GM13977 (cell line): ENCODE results near the gene SLC16A7.
A peak's percentile ranks its signal among the peaks of the same experiment; 100 is the strongest.

Experiments used
- DNase-seq: peaks from one replicate; pipeline ENCODE4 v3.0.0; 2012; ENCODE audit warnings: low spot score
- in situ Hi-C: fragments of 300-500 bp; cut with MboI; formaldehyde crosslinking; loops from one replicate; pipeline ENCODE4 v1.12.0; 2022; ENCODE audit warnings: low sequenced_read_pairs, low pct_unique_long_range_greater_than_20kb, mixed read lengths, inconsistent platforms; ENCODE audit not compliant: unreplicated experiment
- TF ChIP-seq, protein P1 (sequence below): IDR thresholded peaks from 2 replicates; pipeline ENCODE4 v1.5.1; 2012; ENCODE audit warnings: mild to moderate bottlenecking, control low read depth; ENCODE audit not compliant: insufficient read depth; ENCODE audit errors: extremely low read depth, missing control alignments

SLC16A7 gene, protein sequence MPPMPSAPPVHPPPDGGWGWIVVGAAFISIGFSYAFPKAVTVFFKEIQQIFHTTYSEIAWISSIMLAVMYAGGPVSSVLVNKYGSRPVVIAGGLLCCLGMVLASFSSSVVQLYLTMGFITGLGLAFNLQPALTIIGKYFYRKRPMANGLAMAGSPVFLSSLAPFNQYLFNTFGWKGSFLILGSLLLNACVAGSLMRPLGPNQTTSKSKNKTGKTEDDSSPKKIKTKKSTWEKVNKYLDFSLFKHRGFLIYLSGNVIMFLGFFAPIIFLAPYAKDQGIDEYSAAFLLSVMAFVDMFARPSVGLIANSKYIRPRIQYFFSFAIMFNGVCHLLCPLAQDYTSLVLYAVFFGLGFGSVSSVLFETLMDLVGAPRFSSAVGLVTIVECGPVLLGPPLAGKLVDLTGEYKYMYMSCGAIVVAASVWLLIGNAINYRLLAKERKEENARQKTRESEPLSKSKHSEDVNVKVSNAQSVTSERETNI

DNA sequence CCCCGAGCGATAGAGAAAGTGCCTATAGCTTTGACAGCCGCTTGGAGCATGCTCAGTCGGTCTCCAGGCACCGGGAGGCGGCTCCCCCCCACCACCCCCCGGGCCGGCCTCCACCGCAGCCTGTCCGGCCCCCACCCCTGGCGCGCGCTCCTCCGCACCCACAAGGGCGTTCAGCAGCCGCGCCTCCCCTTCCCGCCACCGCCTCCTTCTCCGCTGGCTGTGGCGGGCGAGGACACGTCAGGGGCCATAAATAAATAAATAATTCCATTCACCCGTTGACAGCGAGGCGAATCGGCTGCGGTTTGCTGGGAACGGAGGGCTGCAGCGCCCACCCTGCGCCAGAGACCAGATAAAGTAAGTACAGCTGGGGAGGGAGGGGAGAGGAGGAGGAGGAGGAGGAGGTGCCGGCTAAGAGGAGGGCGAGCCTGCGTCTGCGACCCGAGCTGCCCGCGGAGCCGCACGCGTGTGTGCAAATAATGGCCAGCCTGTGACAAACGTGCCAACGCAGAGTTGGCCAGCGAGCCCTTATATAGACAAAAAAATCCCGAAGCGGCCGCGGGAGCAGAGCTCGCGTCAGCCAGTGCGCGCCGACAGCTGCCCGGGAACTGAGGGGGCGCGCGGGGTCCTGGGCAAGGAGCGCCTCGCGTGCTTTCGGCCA lies at the start of gene SLC16A7:
TSS of gene SLC16A7 (plus strand) at position 147 of the 658 bp plus-strand sequence. CDS start 108,773 bp downstream, outside the sequence.
- in situ Hi-C loops: no loop called here
- peak; percentile 73 for DNase-seq

DNA sequence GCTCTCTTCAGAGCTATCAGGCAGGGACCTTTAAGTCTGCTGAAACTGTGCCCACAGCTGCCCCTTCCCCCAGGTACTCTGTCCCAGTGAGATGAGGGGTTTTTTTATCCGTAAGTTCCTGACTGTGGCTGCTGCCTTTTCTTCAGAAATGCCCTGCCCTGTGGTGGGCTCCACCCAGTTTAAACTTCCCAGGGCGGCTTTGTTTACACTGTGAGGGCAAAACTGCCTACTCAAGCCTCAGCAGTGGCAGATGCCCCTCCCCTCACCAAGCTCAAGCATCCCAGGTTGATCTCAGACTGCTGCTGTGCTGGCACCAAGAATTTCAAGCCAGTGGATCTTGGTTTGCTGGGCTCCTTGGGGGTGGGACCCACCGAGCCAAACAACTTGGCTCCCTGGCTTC lies 46.9 kb upstream of the SLC16A7 start:
- TF ChIP-seq, protein P1, sequence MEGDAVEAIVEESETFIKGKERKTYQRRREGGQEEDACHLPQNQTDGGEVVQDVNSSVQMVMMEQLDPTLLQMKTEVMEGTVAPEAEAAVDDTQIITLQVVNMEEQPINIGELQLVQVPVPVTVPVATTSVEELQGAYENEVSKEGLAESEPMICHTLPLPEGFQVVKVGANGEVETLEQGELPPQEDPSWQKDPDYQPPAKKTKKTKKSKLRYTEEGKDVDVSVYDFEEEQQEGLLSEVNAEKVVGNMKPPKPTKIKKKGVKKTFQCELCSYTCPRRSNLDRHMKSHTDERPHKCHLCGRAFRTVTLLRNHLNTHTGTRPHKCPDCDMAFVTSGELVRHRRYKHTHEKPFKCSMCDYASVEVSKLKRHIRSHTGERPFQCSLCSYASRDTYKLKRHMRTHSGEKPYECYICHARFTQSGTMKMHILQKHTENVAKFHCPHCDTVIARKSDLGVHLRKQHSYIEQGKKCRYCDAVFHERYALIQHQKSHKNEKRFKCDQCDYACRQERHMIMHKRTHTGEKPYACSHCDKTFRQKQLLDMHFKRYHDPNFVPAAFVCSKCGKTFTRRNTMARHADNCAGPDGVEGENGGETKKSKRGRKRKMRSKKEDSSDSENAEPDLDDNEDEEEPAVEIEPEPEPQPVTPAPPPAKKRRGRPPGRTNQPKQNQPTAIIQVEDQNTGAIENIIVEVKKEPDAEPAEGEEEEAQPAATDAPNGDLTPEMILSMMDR: no peak
- in situ Hi-C loops: no loop called here
- no peak for DNase-seq

More for the DNA sequence above, at the start of gene SLC16A7:
- TF ChIP-seq, protein P1: peak; percentile 16

- no peak for DNase-seq
- TF ChIP-seq, protein P1: no peak
- in situ Hi-C loops: no loop called here
Observed at GRCh38 chr12:59559696-59560095, 36.1 kb upstream of the SLC16A7 start.

DNA sequence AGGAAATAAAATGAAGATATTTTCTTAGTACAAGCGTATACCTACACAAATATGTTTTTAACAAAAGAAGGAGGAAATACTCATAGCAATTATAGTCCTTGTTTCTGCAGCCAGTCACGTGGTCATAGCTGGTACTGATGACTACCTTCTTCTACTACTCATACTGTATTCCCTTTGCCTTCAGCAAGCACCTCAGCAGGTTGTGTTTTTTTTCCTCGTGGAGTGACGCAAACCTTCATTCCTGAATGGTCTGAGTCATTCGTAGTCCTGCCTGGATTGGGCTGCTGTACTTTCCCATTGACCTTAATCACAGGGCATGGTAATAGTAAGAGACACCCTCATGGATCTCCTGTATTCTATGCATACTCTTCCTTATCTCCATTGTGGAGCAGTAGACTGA lies 25.7 kb upstream of the SLC16A7 start:
- TF ChIP-seq, protein P1: no peak
- in situ Hi-C loops: no loop called here
- DNase-seq: no peak

DNA sequence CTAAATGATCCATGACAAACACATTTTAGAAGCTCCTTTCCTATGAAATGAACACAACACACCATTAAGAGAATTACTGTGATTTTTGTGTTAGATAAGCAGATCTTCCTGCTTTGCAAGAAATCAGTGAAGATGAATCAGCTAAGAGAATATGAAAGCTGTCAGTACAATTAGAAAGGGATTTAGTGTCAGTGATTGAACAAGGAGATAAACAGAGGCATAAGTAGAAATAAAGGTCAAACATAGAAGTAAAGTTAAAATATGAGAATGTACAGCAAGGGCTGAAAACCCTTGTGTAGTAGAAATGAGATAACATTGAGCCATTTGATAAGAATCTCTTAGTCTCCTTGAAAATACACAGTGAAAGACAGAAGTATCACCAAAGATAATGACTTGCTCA lies 21.4 kb upstream of the SLC16A7 start:
- DNase-seq: no peak
- TF ChIP-seq, protein P1: no peak
- in situ Hi-C loops: no loop called here

DNA sequence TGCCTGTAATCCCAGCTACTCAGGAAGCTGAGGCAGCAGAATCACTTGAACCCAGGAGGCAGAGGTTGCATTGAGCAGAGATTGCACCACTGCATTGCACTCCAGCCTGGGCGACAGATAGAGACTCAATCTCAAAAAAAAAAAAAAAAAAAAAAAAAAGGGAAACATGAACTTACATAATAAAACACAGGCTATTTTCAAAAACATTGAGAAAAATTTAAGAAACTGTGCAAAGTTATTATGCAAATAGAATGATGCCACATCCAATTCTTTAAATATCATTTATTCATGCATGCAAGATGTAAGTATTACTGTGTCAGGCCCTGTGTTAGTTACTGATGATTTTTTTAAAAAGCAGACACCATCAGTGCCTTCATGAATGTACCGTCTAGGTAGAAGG lies 20.0 kb upstream of the SLC16A7 start:
- in situ Hi-C loops: no loop called here
- TF ChIP-seq, protein P1: no peak
- DNase-seq: no peak
